Measurements from ENCODE around the gene PPFIA1.

The PPFIA1 gene

GRCh38 chr11:70270104-70270876 is at the start of gene PPFIA1:
Gene PPFIA1 (plus strand): TSS chr11:70270690. CDS start chr11:70272173, 1,483 bp downstream.
- TF ChIP-seq REST (IDR thresholded peaks at IDR 0.05; ENCODE audit: low read depth): no peak; the same call in 1 of the 2 replicates
- peak; percentile 52; the same call in 1 of the 2 replicates for TF ChIP-seq TCF12 (IDR thresholded peaks at IDR 0.05; ENCODE audit: low read depth)
- peak; percentile 75 for TF ChIP-seq TAF1 (IDR thresholded peaks at IDR 0.05; ENCODE audit: low read depth)
- peak; percentile 81 for TF ChIP-seq EGR1 (IDR thresholded peaks at IDR 0.05)
- 0 out of 2 replicates have a peak, but pooled peaks have one; percentile 40 for TF ChIP-seq CREB1 (IDR thresholded peaks at IDR 0.05; ENCODE audit: low read depth)
- no peak for TF ChIP-seq USF1 (IDR thresholded peaks at IDR 0.05)
- TF ChIP-seq MAX (IDR thresholded peaks at IDR 0.05): peak; percentile 35; the same call in 1 of the 2 replicates
- TF ChIP-seq ZBTB7A (IDR thresholded peaks at IDR 0.05; ENCODE audit: low read depth): peak; percentile 90

- TF ChIP-seq FOXM1 (IDR thresholded peaks at IDR 0.05; ENCODE audit: borderline replicate concordance, low read depth) (no peak), CEBPB (IDR thresholded peaks at IDR 0.05) (no peak), ZBTB7A (IDR thresholded peaks at IDR 0.05; ENCODE audit: low read depth) (no peak), MAX (IDR thresholded peaks at IDR 0.05) (no peak), RAD21 (IDR thresholded peaks at IDR 0.05; ENCODE audit: low read depth) (no peak), YY1 (IDR thresholded peaks at IDR 0.05; ENCODE audit: low read depth) (no peak), TAF1 (IDR thresholded peaks at IDR 0.05; ENCODE audit: low read depth) (no peak), TCF12 (IDR thresholded peaks at IDR 0.05; ENCODE audit: low read depth) (no peak), CREB1 (IDR thresholded peaks at IDR 0.05; ENCODE audit: low read depth) (no peak), REST (IDR thresholded peaks at IDR 0.05; ENCODE audit: low read depth) (no peak), EP300 (IDR thresholded peaks at IDR 0.05; ENCODE audit: borderline replicate concordance) (no peak)
These were observed 49.6 kb upstream of the PPFIA1 start for GRCh38 chr11:70220920-70221319.

GRCh38 chr11:70225681-70226177 is 44.8 kb upstream of the PPFIA1 start:
- TF ChIP-seq NFIC (IDR thresholded peaks at IDR 0.05) (peak; percentile 40; the same call in 1 of the 2 replicates), MAX (IDR thresholded peaks at IDR 0.05) (no peak)

- no peak for TF ChIP-seq NFIC (IDR thresholded peaks at IDR 0.05)
- TF ChIP-seq FOXM1 (IDR thresholded peaks at IDR 0.05; ENCODE audit: borderline replicate concordance, low read depth): no peak
- no peak for TF ChIP-seq EGR1 (IDR thresholded peaks at IDR 0.05)
These were observed 44.3 kb upstream of the PPFIA1 start for GRCh38 chr11:70226183-70226582.

GRCh38 chr11:70226967-70227366 is 43.5 kb upstream of the PPFIA1 start:
- TF ChIP-seq RAD21 (IDR thresholded peaks at IDR 0.05; ENCODE audit: low read depth): peak; percentile 28
- TF ChIP-seq TEAD4 (IDR thresholded peaks at IDR 0.05): no peak
- no peak for TF ChIP-seq ZBTB7A (IDR thresholded peaks at IDR 0.05; ENCODE audit: low read depth)
- TF ChIP-seq CREB1 (IDR thresholded peaks at IDR 0.05; ENCODE audit: low read depth): no peak
- TF ChIP-seq YY1 (IDR thresholded peaks at IDR 0.05; ENCODE audit: low read depth): no peak

GRCh38 chr11:70229737-70230136 is 40.8 kb upstream of the PPFIA1 start:
- TF ChIP-seq ZBTB7A (IDR thresholded peaks at IDR 0.05; ENCODE audit: low read depth) (no peak), EGR1 (IDR thresholded peaks at IDR 0.05) (no peak), MAX (IDR thresholded peaks at IDR 0.05) (no peak), CEBPB (IDR thresholded peaks at IDR 0.05) (no peak)
